K562 (cell line): ENCODE data around the gene ACTR5. TPM values are rescaled to one million over a fixed set of nuclear protein-coding genes. Genes with fewer than 3 reads are reported as not detected.

ENCODE experiments used
- BACH1 ChIP-seq: fragments of 200-800 bp; sonication (Bioruptor generic); IDR thresholded peaks from 2 replicates; pipeline ENCODE4 v1.6.1; 2016; ENCODE audit warnings: missing genetic modification characterization, missing compliant biosample characterization
- CUX1 ChIP-seq: fragments of 200-800 bp; sonication (Bioruptor generic); IDR thresholded peaks from 2 replicates; pipeline ENCODE4 v1.6.1; 2016; ENCODE audit warnings: missing genetic modification characterization, missing compliant biosample characterization
- EP300 ChIP-seq: IDR thresholded peaks from 2 replicates; pipeline ENCODE4 v1.6.1; 2012; ENCODE audit warnings: low read length, improper control_type of control experiment
- FOXM1 ChIP-seq, 2 experiments: fragments of 450-650 bp in 1 of 2; sonication (generic) in 1 of 2; formaldehyde crosslinking in 1 of 2; IDR thresholded peaks; 2 replicates each; pipeline versions ENCODE4 v1.6.1 to v1.9.0; 2017 to 2022; ENCODE audit warnings: low read depth in 2 of 2, mild to moderate bottlenecking in 2 of 2, missing genetic modification reagents in 1 of 2, moderate library complexity in 1 of 2
- GTF2A2 ChIP-seq: IDR thresholded peaks from 2 replicates; pipeline ENCODE4 v1.6.1; 2016; ENCODE audit warnings: mild to moderate bottlenecking, missing genetic modification characterization, missing compliant biosample characterization
- MAX ChIP-seq: sonication (generic); formaldehyde crosslinking; IDR thresholded peaks from 2 replicates; pipeline ENCODE4 v1.9.0; 2022; ENCODE audit warnings: mild to moderate bottlenecking, missing genetic modification reagents
- PBX2 ChIP-seq, 2 experiments: IDR thresholded peaks in 1 of 2; conservative IDR thresholded peaks in 1 of 2; 2 replicates each; pipeline ENCODE4 v1.6.1; 2016; ENCODE audit warnings: low read depth in 2 of 2, mild to moderate bottlenecking in 1 of 2, missing compliant biosample characterization in 1 of 2, missing genetic modification characterization in 1 of 2, moderate library complexity in 1 of 2
- SFPQ ChIP-seq: fragments of 200-400 bp; formaldehyde crosslinking; IDR thresholded peaks from 2 replicates; pipeline ENCODE4 v1.6.1; 2017; ENCODE audit warnings: mild to moderate bottlenecking, low read depth, low read length, moderate library complexity
- SMAD1 ChIP-seq: fragments of 150-350 bp; IDR thresholded peaks from 2 replicates; pipeline ENCODE4 v1.6.1; 2014; ENCODE audit warnings: low read length, low read depth; ENCODE audit not compliant: partially characterized antibody
- ZNF583 ChIP-seq: fragments of 250-450 bp; sonication (Bioruptor Pico); IDR thresholded peaks from 2 replicates; pipeline ENCODE4 v1.4.0; 2020
- polyA plus RNA-seq, 8 experiments: library from polyadenylated mRNA; depleted of rRNA in 4 of 8; stranded (reverse) in 5 of 8; unstranded in 3 of 8; fragments of >200 nt; fragmentation: Nextera tagmentation in 2 of 8; fragmentation: Illumina TruSeq in 1 of 8; extraction: Ambion mirVana in 2 of 8; extraction: Trizol in 1 of 8; gene quantifications; 2 replicates each; pipeline versions ENCODE4 v1.2.1 to v1.2.3, GENCODE V29; 2011 to 2014; ENCODE audit warnings: inconsistent platforms in 1 of 8, missing spikeins in 1 of 8
- total RNA-seq, 7 experiments: library from RNA; depleted of rRNA in 6 of 7; stranded (reverse); fragments of >200 nt in 6 of 7; fragmentation: Illumina TruSeq in 2 of 7; extraction: Trizol in 2 of 7; gene quantifications; 2 replicates each; pipeline versions ENCODE4 v1.2.1 to v1.2.3, GENCODE V29; 2011 to 2021; ENCODE audit warnings: low replicate concordance in 1 of 7

The ACTR5 gene
- total and polyA plus RNA-seq, 9 of the 15 experiments (the other 6 are each of a cell fraction or from before 2014, with no cell fraction given): 0.93 to 18.8 (median 12.9) TPM

GRCh38 chr20:38748097-38748860 lies at the start of gene ACTR5 (continued):
- TF ChIP-seq CUX1 (CRISPR knock-in tag): no peak
- TF ChIP-seq BACH1 (tag): no peak
- TF ChIP-seq ZNF583: no peak
- peak; percentile 84 for TF ChIP-seq MAX (CRISPR knock-in tag)
- TF ChIP-seq EP300: no peak
- no peak for TF ChIP-seq GTF2A2 (tag)
- TF ChIP-seq PBX2 (CRISPR knock-in tag; IDR thresholded peaks at IDR 0.05; ENCODE audit: low read depth): no peak
- TF ChIP-seq PBX2 (tag; conservative IDR thresholded peaks at IDR 0.05; ENCODE audit: low read depth): no peak
- TF ChIP-seq SMAD1: no peak
- TF ChIP-seq FOXM1 (IDR thresholded peaks at IDR 0.05; ENCODE audit: low read depth): no peak
- peak; percentile 87 for TF ChIP-seq FOXM1 (CRISPR knock-in tag; IDR thresholded peaks at IDR 0.05; ENCODE audit: low read depth)
- no peak for TF ChIP-seq SFPQ
